ENCODE results near the gene ZDHHC13. TPM values are rescaled to one million over a fixed set of nuclear protein-coding genes. Genes with fewer than 3 reads are reported as not detected.

Gene ZDHHC13
- total and polyA plus RNA-seq, 2 of the 4 experiments (the other 2 are of a cell fraction): 7.2 to 15.1 TPM

- no peaks in the 10 kb centered on the region for H3K9me3 ChIP-seq (ENCODE audit: control insufficient read depth, insufficient read depth, low read length)
- no peak for ATAC-seq (ENCODE audit: low read depth)
- no TSS peak for BruUV-seq (replicated peaks)
Measured at GRCh38 chr11:19216709-19217374, 99.9 kb downstream of the ZDHHC13 start.

More at GRCh38 chr11:19216709-19217374, 99.9 kb downstream of the ZDHHC13 start:
- no peak overlapping the region for H3K4ac ChIP-seq (ENCODE audit: low read depth, low read length)
- no peak overlapping the region for H3K56ac ChIP-seq (ENCODE audit: extremely low read depth, insufficient read depth, low read length)
- no peak overlapping the region for H4K91ac ChIP-seq (ENCODE audit: insufficient read depth, low read depth, low read length)
- intact Hi-C loops (cut with micrococcal nuclease) (no loop called here), dilution Hi-C loops (cut with HindIII; ENCODE audit: low sequenced_read_pairs, unreplicated experiment) (no loop called here), in situ Hi-C loops (cut with MboI; ENCODE audit: low sequenced_read_pairs) (no loop called here)
- H4K5ac ChIP-seq (ENCODE audit: low read depth, low read length): no peak overlapping the region
- H4K8ac ChIP-seq (ENCODE audit: low read depth in 2 of 2, low read length in 2 of 2): no peak overlapping the region
- TF ChIP-seq USF2 (IDR thresholded peaks at IDR 0.05; ENCODE audit: low read depth, low read length): no peak
- TF ChIP-seq FOS (IDR thresholded peaks at IDR 0.05; ENCODE audit: low read depth, low read length): no peak
- no peak for TF ChIP-seq ELK1 (IDR thresholded peaks at IDR 0.05; ENCODE audit: borderline replicate concordance, low read depth, low read length)
- no peak for TF ChIP-seq RFX5 (IDR thresholded peaks at IDR 0.05; ENCODE audit: low read depth, low read length)
- no peak for TF ChIP-seq RCOR1 (IDR thresholded peaks at IDR 0.05; ENCODE audit: insufficient replicate concordance, low read length)
- no peak for TF ChIP-seq NFE2L2 (IDR thresholded peaks at IDR 0.05; ENCODE audit: low read depth, low read length)
- no peak for TF ChIP-seq CTCF (conservative IDR thresholded peaks at IDR 0.05; ENCODE audit: low read depth, low read length)
- no peak for TF ChIP-seq SMC3 (IDR thresholded peaks at IDR 0.05; ENCODE audit: low read depth, low read length)
- TF ChIP-seq POLR2A (IDR thresholded peaks at IDR 0.05; ENCODE audit: low read depth, low read length): no peak
- no peak for TF ChIP-seq MAFK (IDR thresholded peaks at IDR 0.05; ENCODE audit: low read depth, low read length)
- H2BK120ac ChIP-seq (ENCODE audit: low read depth, low read length): no peak overlapping the region
- no peak overlapping the region for H3K18ac ChIP-seq (ENCODE audit: low read depth, low read length)
- DNase-seq: no peak
- H3K4me1 ChIP-seq (ENCODE audit: control insufficient read depth, insufficient read depth, low read length): no peaks in the 10 kb centered on the region
- H3K27me3 ChIP-seq (ENCODE audit: control insufficient read depth, insufficient read depth, low read length): peaks cover 8% of the 10 kb centered on the region
- ChIA-PET CTCF (interaction anchor here (0.6 kb wide), 1 partner anchor 10 kb away, joined by 3 read pairs; no protein-coding TSS in a partner anchor), POLR2A (ENCODE audit: unreplicated experiment) (no interaction called here)
- no peak overlapping the region for H3K4me2 ChIP-seq (ENCODE audit: low read depth, low read length)
- H4K20me1 ChIP-seq (ENCODE audit: insufficient read depth, low read length): no peaks in the 10 kb centered on the region
- H2AFZ ChIP-seq (replicated peaks; ENCODE audit: low read length, poor library complexity): no peak overlapping the region
- H3K23ac ChIP-seq (ENCODE audit: low read depth, low read length): no peak overlapping the region
- H3K79me1 ChIP-seq (ENCODE audit: low read depth in 1 of 2, low read length in 2 of 2): no peaks in the 10 kb centered on the region
- H2BK5ac ChIP-seq (ENCODE audit: low read depth, low read length, poor library complexity, severe bottlenecking): no peak overlapping the region
- no peak overlapping the region for H2BK15ac ChIP-seq (ENCODE audit: low read depth, low read length)
- no peak overlapping the region for H3K9ac ChIP-seq (ENCODE audit: low read depth, low read length)
- WGBS, 2 experiments (ENCODE audit: extremely low coverage in 2 of 2, insufficient read length in 1 of 2): no CpG with 5 or more reads among the region's 3 CpGs
- H2AK5ac ChIP-seq (ENCODE audit: low read depth, low read length): no peak overlapping the region
- no peak overlapping the region for H2AK9ac ChIP-seq (replicated peaks; ENCODE audit: low read depth, low read length, poor library complexity)
- no peak overlapping the region for H2BK20ac ChIP-seq (ENCODE audit: low read depth, low read length)
- no peak overlapping the region for H3K27ac ChIP-seq (ENCODE audit: insufficient read depth, low read length)
- H3K9me1 ChIP-seq (ENCODE audit: insufficient read depth, low read length): no peaks in the 10 kb centered on the region
- no peak overlapping the region for H3K4me3 ChIP-seq (ENCODE audit: insufficient read depth, low read depth, low read length)
- H3K36me3 ChIP-seq (ENCODE audit: control insufficient read depth, insufficient read depth, low read length): no peaks in the 10 kb centered on the region
- H3K14ac ChIP-seq (replicated peaks; ENCODE audit: low read depth, low read length): no peak overlapping the region
